ENCODE data around the gene MEOX2.

Gene MEOX2

GRCh38 chr7:15685358-15686294, 857 bp downstream of the MEOX2 start:
- Mint-ChIP-seq H3K36me3 (no peaks in the 10 kb centered on the region), H3K9me3 (ENCODE audit: low read depth) (no peaks in the 10 kb centered on the region), H3K4me1 (ENCODE audit: low read depth) (no peaks in the 10 kb centered on the region), H3K27ac (no peak overlapping the region), H3K4me3 (no peak overlapping the region), H3K27me3 (peaks cover 18% of the 10 kb centered on the region)

GRCh38 chr7:15684871-15685270, 1.6 kb downstream of the MEOX2 start:
- H3K27me3 Mint-ChIP-seq = peaks cover 18% of the 10 kb centered on the region
- H3K4me3 Mint-ChIP-seq = no peak overlapping the region
- no peaks in the 10 kb centered on the region for H3K4me1 Mint-ChIP-seq (ENCODE audit: low read depth)
- H3K9me3 Mint-ChIP-seq (ENCODE audit: low read depth) = no peaks in the 10 kb centered on the region
- H3K36me3 Mint-ChIP-seq = no peaks in the 10 kb centered on the region
- H3K27ac Mint-ChIP-seq = no peak overlapping the region

GRCh38 chr7:15684111-15684800, 2.2 kb downstream of the MEOX2 start:
- H3K4me3 Mint-ChIP-seq = no peak overlapping the region

GRCh38 chr7:15682751-15683245, 3.7 kb downstream of the MEOX2 start:
- no peak overlapping the region for H3K4me3 Mint-ChIP-seq
- H3K27ac Mint-ChIP-seq = no peak overlapping the region
- H3K36me3 Mint-ChIP-seq = no peaks in the 10 kb centered on the region
- no peaks in the 10 kb centered on the region for H3K9me3 Mint-ChIP-seq (ENCODE audit: low read depth)
- H3K27me3 Mint-ChIP-seq = peaks cover 14% of the 10 kb centered on the region
- H3K4me1 Mint-ChIP-seq (ENCODE audit: low read depth) = no peaks in the 10 kb centered on the region

More at GRCh38 chr7:15684111-15684800, 2.2 kb downstream of the MEOX2 start:
- Mint-ChIP-seq H3K36me3 (no peaks in the 10 kb centered on the region), H3K9me3 (ENCODE audit: low read depth) (no peaks in the 10 kb centered on the region), H3K27me3 (peaks cover 18% of the 10 kb centered on the region), H3K27ac (no peak overlapping the region), H3K4me1 (ENCODE audit: low read depth) (no peaks in the 10 kb centered on the region)

GRCh38 chr7:15682111-15682510, 4.4 kb downstream of the MEOX2 start:
- no peaks in the 10 kb centered on the region for H3K4me1 Mint-ChIP-seq (ENCODE audit: low read depth)
- peaks cover 12% of the 10 kb centered on the region for H3K27me3 Mint-ChIP-seq
- no peaks in the 10 kb centered on the region for H3K9me3 Mint-ChIP-seq (ENCODE audit: low read depth)
- no peak overlapping the region for H3K4me3 Mint-ChIP-seq
- H3K36me3 Mint-ChIP-seq = no peaks in the 10 kb centered on the region
- H3K27ac Mint-ChIP-seq = no peak overlapping the region

- H3K4me3 Mint-ChIP-seq = no peak overlapping the region
- H3K27me3 Mint-ChIP-seq = peaks cover 12% of the 10 kb centered on the region
- H3K9me3 Mint-ChIP-seq (ENCODE audit: low read depth) = no peaks in the 10 kb centered on the region
- no peaks in the 10 kb centered on the region for H3K4me1 Mint-ChIP-seq (ENCODE audit: low read depth)
- H3K27ac Mint-ChIP-seq = no peak overlapping the region
- no peaks in the 10 kb centered on the region for H3K36me3 Mint-ChIP-seq
Observed at GRCh38 chr7:15681631-15682030, 4.9 kb downstream of the MEOX2 start.

GRCh38 chr7:15681186-15681585, 5.3 kb downstream of the MEOX2 start:
- Mint-ChIP-seq H3K4me1 (ENCODE audit: low read depth) (no peaks in the 10 kb centered on the region), H3K36me3 (no peaks in the 10 kb centered on the region), H3K4me3 (no peak overlapping the region), H3K27me3 (peaks cover 10% of the 10 kb centered on the region), H3K27ac (no peak overlapping the region), H3K9me3 (ENCODE audit: low read depth) (no peaks in the 10 kb centered on the region)

- Mint-ChIP-seq H3K4me3 (no peak overlapping the region), H3K9me3 (ENCODE audit: low read depth) (no peaks in the 10 kb centered on the region), H3K27ac (no peak overlapping the region), H3K27me3 (peaks cover 5% of the 10 kb centered on the region), H3K4me1 (ENCODE audit: low read depth) (no peaks in the 10 kb centered on the region), H3K36me3 (no peaks in the 10 kb centered on the region)
Observed at GRCh38 chr7:15680446-15680845, 6.0 kb downstream of the MEOX2 start.

- no peaks in the 10 kb centered on the region for H3K9me3 Mint-ChIP-seq (ENCODE audit: low read depth)
- H3K4me3 Mint-ChIP-seq = no peak overlapping the region
- H3K4me1 Mint-ChIP-seq (ENCODE audit: low read depth) = no peaks in the 10 kb centered on the region
- no peaks in the 10 kb centered on the region for H3K36me3 Mint-ChIP-seq
- H3K27ac Mint-ChIP-seq = no peak overlapping the region
- H3K27me3 Mint-ChIP-seq = peaks cover 2% of the 10 kb centered on the region
Observed at GRCh38 chr7:15679306-15679705, 7.2 kb downstream of the MEOX2 start.

GRCh38 chr7:15678653-15679052, 7.8 kb downstream of the MEOX2 start:
- Mint-ChIP-seq H3K4me3 (no peak overlapping the region), H3K27ac (no peak overlapping the region), H3K4me1 (ENCODE audit: low read depth) (no peaks in the 10 kb centered on the region), H3K27me3 (peaks cover under 1% of the 10 kb centered on the region), H3K9me3 (ENCODE audit: low read depth) (no peaks in the 10 kb centered on the region), H3K36me3 (no peaks in the 10 kb centered on the region)

GRCh38 chr7:15675379-15675778, 11.1 kb downstream of the MEOX2 start:
- Mint-ChIP-seq H3K4me3 (no peak overlapping the region), H3K27me3 (no peaks in the 10 kb centered on the region), H3K36me3 (no peaks in the 10 kb centered on the region), H3K27ac (no peak overlapping the region), H3K4me1 (ENCODE audit: low read depth) (no peaks in the 10 kb centered on the region), H3K9me3 (ENCODE audit: low read depth) (no peaks in the 10 kb centered on the region)

- Mint-ChIP-seq H3K9me3 (ENCODE audit: low read depth) (no peaks in the 10 kb centered on the region), H3K27ac (no peak overlapping the region), H3K36me3 (no peaks in the 10 kb centered on the region), H3K4me3 (no peak overlapping the region), H3K27me3 (no peaks in the 10 kb centered on the region), H3K4me1 (ENCODE audit: low read depth) (no peaks in the 10 kb centered on the region)
Observed at GRCh38 chr7:15674586-15674985, 11.9 kb downstream of the MEOX2 start.

- Mint-ChIP-seq H3K27me3 (no peaks in the 10 kb centered on the region), H3K36me3 (no peaks in the 10 kb centered on the region), H3K9me3 (ENCODE audit: low read depth) (no peaks in the 10 kb centered on the region)
Observed at GRCh38 chr7:15669443-15670090, 16.9 kb downstream of the MEOX2 start.

GRCh38 chr7:15667991-15668390, 18.5 kb downstream of the MEOX2 start:
- no peak overlapping the region for H3K27ac Mint-ChIP-seq
- H3K9me3 Mint-ChIP-seq (ENCODE audit: low read depth) = no peaks in the 10 kb centered on the region
- no peaks in the 10 kb centered on the region for H3K27me3 Mint-ChIP-seq
- no peaks in the 10 kb centered on the region for H3K36me3 Mint-ChIP-seq
- no peaks in the 10 kb centered on the region for H3K4me1 Mint-ChIP-seq (ENCODE audit: low read depth)
- H3K4me3 Mint-ChIP-seq = no peak overlapping the region

More at GRCh38 chr7:15669443-15670090, 16.9 kb downstream of the MEOX2 start:
- no peak overlapping the region for H3K27ac Mint-ChIP-seq
- H3K4me3 Mint-ChIP-seq = no peak overlapping the region
- no peaks in the 10 kb centered on the region for H3K4me1 Mint-ChIP-seq (ENCODE audit: low read depth)

- no peaks in the 10 kb centered on the region for H3K36me3 Mint-ChIP-seq
- H3K4me1 Mint-ChIP-seq (ENCODE audit: low read depth) = no peaks in the 10 kb centered on the region
- no peak overlapping the region for H3K4me3 Mint-ChIP-seq
- H3K27me3 Mint-ChIP-seq = no peaks in the 10 kb centered on the region
- no peaks in the 10 kb centered on the region for H3K9me3 Mint-ChIP-seq (ENCODE audit: low read depth)
- no peak overlapping the region for H3K27ac Mint-ChIP-seq
Observed at GRCh38 chr7:15662451-15662850, 24.0 kb downstream of the MEOX2 start.

Measured in activated naive CD8-positive, alpha-beta T cell (primary cell).